Choroid plexus epithelial cell (primary cell): ENCODE results near the gene JAGN1.
"Not testable (repeated sequence)": the region's sequence is repeated elsewhere in the genome, so short reads cannot be mapped to it uniquely, and the experiment has no call there.

Experiments
- DNase-seq: peaks from one replicate; pipeline ENCODE4 v3.0.0-alpha.2; 2010; ENCODE audit warnings: low read depth
- H3K4me3 ChIP-seq: 2 replicates; pipeline ENCODE4 v1.5.1; 2011; ENCODE audit warnings: low read depth, mild to moderate bottlenecking, control low read depth, low read length, moderate library complexity
- CTCF ChIP-seq: conservative IDR thresholded peaks from 2 replicates; pipeline ENCODE4 v1.5.1; 2011; ENCODE audit warnings: low read depth, mild to moderate bottlenecking, control low read depth, inconsistent platforms, low read length, moderate library complexity

JAGN1 gene

GRCh38 chr3:9863058-9863772, 27.2 kb upstream of the JAGN1 start:
- no peak for DNase-seq
- no peak for TF ChIP-seq CTCF
- no peak overlapping the region for H3K4me3 ChIP-seq

- H3K4me3 ChIP-seq: peak overlapping the region; percentile 8
- DNase-seq: peak; percentile 97
- no peak for TF ChIP-seq CTCF
These were observed 26.0 kb upstream of the JAGN1 start for GRCh38 chr3:9864200-9864927.

- not testable (repeated sequence) for H3K4me3 ChIP-seq, DNase-seq
These were observed 25.2 kb upstream of the JAGN1 start for GRCh38 chr3:9865125-9865637.

GRCh38 chr3:9866639-9867038, 23.8 kb upstream of the JAGN1 start:
- no peak for TF ChIP-seq CTCF
- no peak overlapping the region for H3K4me3 ChIP-seq
- peak; percentile 43 for DNase-seq

- no peak overlapping the region for H3K4me3 ChIP-seq
- DNase-seq: no peak
These were observed 23.3 kb upstream of the JAGN1 start for GRCh38 chr3:9867106-9867505.

GRCh38 chr3:9869955-9870354, 20.5 kb upstream of the JAGN1 start:
- no peak for TF ChIP-seq CTCF
- no peak overlapping the region for H3K4me3 ChIP-seq
- no peak for DNase-seq

More at GRCh38 chr3:9867106-9867505, 23.3 kb upstream of the JAGN1 start:
- TF ChIP-seq CTCF: no peak

- no peak for TF ChIP-seq CTCF
- DNase-seq: peak; percentile 73
- H3K4me3 ChIP-seq: no peak overlapping the region
These were observed 19.4 kb upstream of the JAGN1 start for GRCh38 chr3:9870978-9871377.

GRCh38 chr3:9872067-9872466, 18.3 kb upstream of the JAGN1 start:
- H3K4me3 ChIP-seq, DNase-seq: not testable (repeated sequence)
